WTC11 (cell line): Measurements from ENCODE around the gene DAG1.

Experiments used
- ATF6 ChIP-seq: sonication (generic); formaldehyde crosslinking; IDR thresholded peaks from 2 replicates; pipeline ENCODE4 v1.8.1; 2023; ENCODE audit warnings: mild to moderate bottlenecking, missing genetic modification reagents
- CBFB ChIP-seq: sonication (generic); formaldehyde crosslinking; IDR thresholded peaks from 2 replicates; pipeline ENCODE4 v1.8.1; 2022; ENCODE audit warnings: mild to moderate bottlenecking, low read depth, missing genetic modification reagents
- CREB1 ChIP-seq: sonication (generic); formaldehyde crosslinking; IDR thresholded peaks from 2 replicates; pipeline ENCODE4 v1.8.0; 2023; ENCODE audit warnings: mild to moderate bottlenecking, missing genetic modification reagents
- CTCF ChIP-seq: fragments of 200-600 bp; IDR thresholded peaks from 2 replicates; pipeline ENCODE4 v1.8.0; 2022; ENCODE audit warnings: antibody characterized with exemption
- E2F4 ChIP-seq: sonication (generic); formaldehyde crosslinking; IDR thresholded peaks from 2 replicates; pipeline ENCODE4 v1.8.1; 2022; ENCODE audit warnings: low read depth, mild to moderate bottlenecking, moderate library complexity, missing genetic modification reagents, borderline replicate concordance
- MAX ChIP-seq: sonication (generic); formaldehyde crosslinking; IDR thresholded peaks from 2 replicates; pipeline ENCODE4 v1.8.0; 2022; ENCODE audit warnings: mild to moderate bottlenecking, missing genetic modification reagents
- MXD4 ChIP-seq: fragments of 250-450 bp; sonication (Bioruptor Pico); IDR thresholded peaks from 2 replicates; pipeline ENCODE4 v1.8.0; 2021; ENCODE audit warnings: mild to moderate bottlenecking, moderate library complexity, borderline replicate concordance
- NR2C2 ChIP-seq: sonication (generic); formaldehyde crosslinking; IDR thresholded peaks from 2 replicates; pipeline ENCODE4 v1.8.0; 2022; ENCODE audit warnings: mild to moderate bottlenecking, missing genetic modification reagents
- NR3C1 ChIP-seq: sonication (generic); formaldehyde crosslinking; conservative IDR thresholded peaks from 2 replicates; pipeline ENCODE4 v1.8.1; 2023; ENCODE audit warnings: low read depth, mild to moderate bottlenecking, missing genetic modification reagents
- TEAD4 ChIP-seq: sonication (generic); formaldehyde crosslinking; IDR thresholded peaks from 2 replicates; pipeline ENCODE4 v1.8.0; 2022; ENCODE audit warnings: mild to moderate bottlenecking, missing genetic modification reagents
- USF2 ChIP-seq: sonication (generic); formaldehyde crosslinking; IDR thresholded peaks from 2 replicates; pipeline ENCODE4 v1.8.1; 2023; ENCODE audit warnings: mild to moderate bottlenecking, missing genetic modification reagents, moderate library complexity
- ZNF281 ChIP-seq: sonication (generic); formaldehyde crosslinking; IDR thresholded peaks from 2 replicates; pipeline ENCODE4 v1.8.0; 2023; ENCODE audit warnings: mild to moderate bottlenecking, missing genetic modification reagents
- TF ChIP-seq, protein P1 (sequence below): sonication (generic); formaldehyde crosslinking; IDR thresholded peaks from 2 replicates; pipeline ENCODE4 v1.8.1; 2023; ENCODE audit warnings: mild to moderate bottlenecking, moderate library complexity, missing genetic modification reagents
- TF ChIP-seq, protein P2 (sequence below): fragments of 250-450 bp; sonication (Bioruptor Pico); IDR thresholded peaks from 2 replicates; pipeline ENCODE4 v1.9.0; 2021; ENCODE audit warnings: mild to moderate bottlenecking

GRCh38 chr3:49453621-49454020 is 16.4 kb upstream of the DAG1 start:
- TF ChIP-seq, protein P1, sequence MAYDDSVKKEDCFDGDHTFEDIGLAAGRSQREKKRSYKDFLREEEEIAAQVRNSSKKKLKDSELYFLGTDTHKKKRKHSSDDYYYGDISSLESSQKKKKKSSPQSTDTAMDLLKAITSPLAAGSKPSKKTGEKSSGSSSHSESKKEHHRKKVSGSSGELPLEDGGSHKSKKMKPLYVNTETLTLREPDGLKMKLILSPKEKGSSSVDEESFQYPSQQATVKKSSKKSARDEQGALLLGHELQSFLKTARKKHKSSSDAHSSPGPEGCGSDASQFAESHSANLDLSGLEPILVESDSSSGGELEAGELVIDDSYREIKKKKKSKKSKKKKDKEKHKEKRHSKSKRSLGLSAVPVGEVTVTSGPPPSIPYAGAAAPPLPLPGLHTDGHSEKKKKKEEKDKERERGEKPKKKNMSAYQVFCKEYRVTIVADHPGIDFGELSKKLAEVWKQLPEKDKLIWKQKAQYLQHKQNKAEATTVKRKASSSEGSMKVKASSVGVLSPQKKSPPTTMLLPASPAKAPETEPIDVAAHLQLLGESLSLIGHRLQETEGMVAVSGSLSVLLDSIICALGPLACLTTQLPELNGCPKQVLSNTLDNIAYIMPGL = no peak
- TF ChIP-seq CBFB (CRISPR knock-in tag) (no peak), TEAD4 (no peak), E2F4 (CRISPR knock-in tag) (no peak), CTCF (no peak), MAX (no peak), USF2 (CRISPR knock-in tag) (no peak), CREB1 (no peak), MXD4 (CRISPR knock-in tag) (no peak), ZNF281 (CRISPR knock-in tag) (no peak), NR3C1 (CRISPR knock-in tag) (no peak), ATF6 (CRISPR knock-in tag) (no peak), NR2C2 (CRISPR knock-in tag) (no peak)
- TF ChIP-seq, protein P2, sequence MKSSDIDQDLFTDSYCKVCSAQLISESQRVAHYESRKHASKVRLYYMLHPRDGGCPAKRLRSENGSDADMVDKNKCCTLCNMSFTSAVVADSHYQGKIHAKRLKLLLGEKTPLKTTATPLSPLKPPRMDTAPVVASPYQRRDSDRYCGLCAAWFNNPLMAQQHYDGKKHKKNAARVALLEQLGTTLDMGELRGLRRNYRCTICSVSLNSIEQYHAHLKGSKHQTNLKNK (CRISPR knock-in tag) = no peak
